Tibial nerve (tissue), 4 donors: ENCODE results near the gene KRT1.

Source experiments
- EP300 ChIP-seq, 2 donors: sonication (generic); formaldehyde crosslinking; IDR thresholded peaks; one replicate each; pipeline ENCODE4 v1.6.1; 2017; ENCODE audit warnings: antibody characterized with exemption in 2 of 2, mild to moderate bottlenecking in 1 of 2
- POLR2A ChIP-seq, 2 donors: fragments of 450-650 bp; IDR thresholded peaks; one replicate each; pipeline ENCODE4 v1.6.1; 2017; ENCODE audit warnings: antibody characterized with exemption in 2 of 2, mild to moderate bottlenecking in 2 of 2, moderate library complexity in 2 of 2
- TF ChIP-seq, protein P1 (sequence below), 5 experiments: fragments of 200-600 bp in 3 of 5; fragments of 450-650 bp in 2 of 5; sonication (generic) in 3 of 5; IDR thresholded peaks; one replicate each; pipeline ENCODE4 v1.5.1; 2016 to 2019; ENCODE audit warnings: antibody characterized with exemption in 5 of 5, mild to moderate bottlenecking in 3 of 5, moderate library complexity in 2 of 5

DNA sequence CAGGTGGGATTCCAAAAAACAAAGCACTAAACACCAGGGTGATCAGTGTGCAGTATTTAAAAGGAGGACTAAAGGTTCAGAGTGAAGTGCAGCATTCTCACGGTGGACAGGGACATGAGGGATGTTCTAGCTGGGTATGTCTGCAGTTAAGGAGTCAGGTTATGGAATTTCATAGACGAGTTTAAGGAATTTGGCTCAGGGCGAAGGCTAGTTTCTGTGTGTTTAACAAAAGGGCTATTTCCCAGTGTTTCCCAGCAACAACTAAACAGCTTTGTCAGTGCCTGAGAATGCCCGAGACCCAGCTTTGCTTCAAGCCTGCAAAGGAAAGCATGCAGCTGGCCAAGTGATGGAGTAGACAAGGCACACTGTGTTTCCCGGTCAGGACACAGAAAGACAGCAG is 7.0 kb downstream of the KRT1 start:
- TF ChIP-seq, protein P1, sequence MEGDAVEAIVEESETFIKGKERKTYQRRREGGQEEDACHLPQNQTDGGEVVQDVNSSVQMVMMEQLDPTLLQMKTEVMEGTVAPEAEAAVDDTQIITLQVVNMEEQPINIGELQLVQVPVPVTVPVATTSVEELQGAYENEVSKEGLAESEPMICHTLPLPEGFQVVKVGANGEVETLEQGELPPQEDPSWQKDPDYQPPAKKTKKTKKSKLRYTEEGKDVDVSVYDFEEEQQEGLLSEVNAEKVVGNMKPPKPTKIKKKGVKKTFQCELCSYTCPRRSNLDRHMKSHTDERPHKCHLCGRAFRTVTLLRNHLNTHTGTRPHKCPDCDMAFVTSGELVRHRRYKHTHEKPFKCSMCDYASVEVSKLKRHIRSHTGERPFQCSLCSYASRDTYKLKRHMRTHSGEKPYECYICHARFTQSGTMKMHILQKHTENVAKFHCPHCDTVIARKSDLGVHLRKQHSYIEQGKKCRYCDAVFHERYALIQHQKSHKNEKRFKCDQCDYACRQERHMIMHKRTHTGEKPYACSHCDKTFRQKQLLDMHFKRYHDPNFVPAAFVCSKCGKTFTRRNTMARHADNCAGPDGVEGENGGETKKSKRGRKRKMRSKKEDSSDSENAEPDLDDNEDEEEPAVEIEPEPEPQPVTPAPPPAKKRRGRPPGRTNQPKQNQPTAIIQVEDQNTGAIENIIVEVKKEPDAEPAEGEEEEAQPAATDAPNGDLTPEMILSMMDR (IDR thresholded peaks at IDR 0.05), result no peak
- TF ChIP-seq EP300 (IDR thresholded peaks at IDR 0.05), result no peak
- no peak for TF ChIP-seq POLR2A (IDR thresholded peaks at IDR 0.05)
